NCI-H1694 treated with DMSO at 0.1 percent for 48 hours (cell line): Measurements from ENCODE around the gene SRC.

ENCODE experiments used
- DNase-seq: peaks from one replicate; lab custom pipeline; 2025; lab: John Stamatoyannopoulos, UW

Gene SRC

DNA sequence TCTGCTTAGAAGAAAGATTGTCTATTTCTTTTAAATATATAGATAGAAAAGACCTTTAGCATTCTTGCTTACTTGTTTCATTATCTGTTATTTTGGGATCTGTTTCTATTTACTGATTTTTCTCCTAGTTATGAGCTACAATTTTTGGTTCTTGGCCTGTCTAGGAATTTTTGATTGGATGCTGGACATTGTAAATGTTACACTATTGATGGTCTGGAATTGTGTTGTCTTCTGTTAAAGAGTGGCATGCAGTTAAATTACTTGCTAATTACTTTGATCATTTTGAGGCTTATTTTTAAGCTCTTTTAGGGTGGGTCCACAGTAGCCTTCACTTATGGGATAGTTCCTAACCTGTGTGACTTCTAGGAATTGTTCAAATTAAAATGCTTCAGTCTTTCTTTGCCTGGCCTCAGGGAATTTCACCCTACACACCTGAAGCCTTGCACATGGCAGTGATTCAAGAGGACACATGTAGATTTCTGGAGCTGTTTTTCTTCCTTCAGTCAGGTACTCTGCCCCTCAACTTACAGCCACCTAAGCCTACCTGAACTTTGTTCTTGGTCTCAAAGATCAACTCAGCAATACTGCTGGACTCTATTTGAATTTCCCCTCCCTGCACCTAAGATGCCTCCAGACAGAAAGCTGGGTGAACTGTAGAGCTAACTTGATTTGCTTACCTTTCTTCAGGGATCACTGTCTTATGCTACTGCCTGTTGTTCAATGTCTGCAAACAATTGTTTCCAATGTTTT, 108.9 kb downstream of the SRC start:
- DNase-seq = no peak
